VCaP (cell line): ENCODE measurements around the gene LAMB2.

Source experiments
- H3K27ac ChIP-seq: fragments of 450-650 bp; 2 replicates; pipeline ENCODE4 v1.5.1; 2017
- CTCF ChIP-seq: fragments of 450-650 bp; conservative IDR thresholded peaks from 2 replicates; pipeline ENCODE4 v1.5.1; 2017; ENCODE audit warnings: mild to moderate bottlenecking, moderate library complexity

LAMB2 gene

DNA sequence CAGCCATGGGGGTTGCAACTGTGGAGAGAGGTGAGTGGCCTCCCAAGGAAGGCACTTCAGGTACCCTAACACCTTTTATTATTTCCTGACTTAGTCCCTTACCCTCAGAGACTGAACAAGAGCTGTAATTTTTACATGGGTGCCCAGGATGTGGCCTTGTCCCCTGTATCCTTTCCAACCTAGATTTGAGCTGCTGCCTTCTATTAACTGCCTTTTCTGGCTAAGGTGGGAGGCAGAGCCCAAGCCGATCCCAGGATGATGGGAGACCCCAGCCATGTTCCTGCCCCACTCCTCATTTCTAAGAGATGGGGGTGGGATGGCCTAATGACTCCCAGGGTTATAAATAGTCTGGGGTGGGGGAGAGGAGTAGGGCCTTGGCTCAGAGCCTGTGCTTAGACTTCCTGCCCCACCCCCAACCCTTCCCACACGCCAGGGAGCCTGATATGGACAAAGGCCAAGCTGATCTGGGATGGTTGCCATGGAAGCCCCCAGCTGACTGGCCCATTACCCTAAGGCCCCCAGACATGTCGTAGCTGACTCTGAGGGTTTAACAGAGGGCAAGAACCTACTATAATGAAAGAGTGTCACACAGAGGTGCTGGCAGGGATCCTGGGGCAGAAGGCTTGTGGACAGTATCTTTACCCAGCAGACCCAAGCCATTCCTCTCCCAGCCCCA, 40.4 kb upstream of the LAMB2 start:
- peak overlapping the region; percentile 80; the same call in 1 of the 2 replicates for H3K27ac ChIP-seq
- TF ChIP-seq CTCF: no peak

DNA sequence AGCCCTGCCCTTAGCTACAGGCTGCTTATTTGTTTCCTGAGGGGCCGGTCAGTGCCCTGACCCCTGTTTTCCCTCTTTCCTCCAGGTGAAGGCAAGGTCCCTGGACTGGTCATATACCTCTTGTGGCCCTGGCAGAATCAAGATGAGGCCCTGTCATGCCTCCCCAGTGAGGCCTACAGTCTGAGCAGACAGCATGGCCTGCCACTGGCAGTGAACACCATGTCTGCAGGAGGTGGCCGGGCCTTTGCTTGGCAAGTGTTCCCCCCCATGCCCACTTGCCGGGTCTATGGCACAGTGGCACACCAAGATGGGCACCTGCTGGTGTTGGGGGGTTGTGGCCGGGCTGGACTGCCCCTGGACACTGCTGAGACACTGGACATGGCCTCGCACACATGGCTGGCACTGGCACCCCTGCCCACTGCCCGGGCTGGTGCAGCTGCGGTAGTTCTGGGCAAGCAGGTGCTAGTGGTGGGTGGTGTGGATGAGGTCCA, 39.7 kb upstream of the LAMB2 start:
- H3K27ac ChIP-seq: peak overlapping the region; percentile 80; the same call in 1 of the 2 replicates
- no peak for TF ChIP-seq CTCF

DNA sequence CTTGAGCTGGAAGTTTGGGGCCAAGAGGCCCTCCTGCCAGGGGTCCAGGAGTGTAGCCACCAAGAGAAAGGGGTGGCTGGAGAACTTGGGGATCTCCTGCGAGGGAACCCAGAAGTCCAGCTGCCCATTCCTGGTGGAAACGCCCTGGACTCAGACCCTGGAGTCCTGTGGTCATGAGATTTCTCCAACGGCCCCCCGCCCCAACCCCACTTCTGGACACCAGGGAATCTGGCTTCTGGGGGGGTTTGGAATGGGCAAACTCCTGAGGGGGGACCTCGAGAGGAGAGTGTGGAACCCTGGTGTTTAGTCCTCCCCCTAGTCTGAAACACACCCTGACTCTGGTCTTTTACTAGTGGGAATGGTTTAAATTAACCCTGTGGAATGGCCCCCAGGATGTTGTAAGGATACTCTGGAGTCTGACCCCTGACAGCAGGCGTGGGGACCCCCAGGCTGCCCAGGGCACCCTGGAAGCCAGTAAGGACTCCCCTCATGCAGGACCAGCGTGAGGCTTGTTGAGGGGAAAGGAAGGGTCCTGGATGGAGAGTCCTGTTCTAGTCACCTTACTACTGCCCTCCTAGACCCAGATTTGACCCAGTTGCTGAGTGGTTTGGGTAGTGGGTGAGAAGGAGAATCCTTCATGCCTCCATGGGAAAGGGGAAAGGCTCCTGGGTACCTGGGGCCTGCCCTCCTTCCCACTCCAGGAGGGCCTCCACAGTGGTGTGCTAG, 39.1 kb upstream of the LAMB2 start:
- TF ChIP-seq CTCF: no peak
- H3K27ac ChIP-seq: peak overlapping the region; percentile 80

- peak; percentile 97 for TF ChIP-seq CTCF
- H3K27ac ChIP-seq: peak within 1 kb of the TSS; percentile 80
Observed at GRCh38 chr3:49171119-49171774, 38.4 kb upstream of the LAMB2 start, which contains the start of gene KLHDC8B. Gene KLHDC8B, plus strand, starts transcription at chr3:49171598. Its CDS starts 1,172 bp downstream, at chr3:49172770.

DNA sequence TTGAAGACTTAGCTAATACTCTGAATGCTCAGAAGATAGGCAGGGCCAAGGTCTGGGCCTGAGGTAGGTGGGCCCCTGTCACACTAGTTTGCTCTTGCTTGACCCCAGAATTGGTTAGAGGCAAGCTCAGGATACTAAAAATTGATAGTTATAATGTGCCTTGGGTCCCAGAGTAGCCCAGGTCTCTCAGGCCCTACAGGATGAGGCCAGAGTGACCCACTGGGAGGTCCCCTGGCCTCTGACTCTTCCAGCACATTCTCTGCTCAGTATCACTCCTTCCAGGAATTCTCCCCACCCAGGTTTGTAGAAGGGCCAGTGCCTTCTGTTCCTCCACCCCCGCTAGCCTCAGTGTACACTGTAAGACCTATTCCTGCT, 37.9 kb upstream of the LAMB2 start:
- H3K27ac ChIP-seq: peak overlapping the region; percentile 80
- TF ChIP-seq CTCF: no peak

GRCh38 chr3:49166752-49167556, 34.1 kb upstream of the LAMB2 start:
- TF ChIP-seq CTCF: no peak
- H3K27ac ChIP-seq: peak overlapping the region; percentile 82; the same call in 1 of the 2 replicates
